CD14-positive monocyte (primary cell): ENCODE measurements around the gene OR6B1. TPM values are rescaled to one million over a fixed set of nuclear protein-coding genes. Genes with fewer than 3 reads are reported as not detected.

Experiments
- DNase-seq, 3 donors: peaks; one replicate each; pipeline ENCODE4 v3.0.0-alpha.2; 2011 to 2022
- H2AFZ ChIP-seq: 2 replicates; pipeline ENCODE4 v1.6.0; 2012; ENCODE audit warnings: mild to moderate bottlenecking, low read depth, low read length, inconsistent platforms; ENCODE audit not compliant: insufficient read depth, poor library complexity, severe bottlenecking
- H3K27ac ChIP-seq, 2 donors: 1 replicate in 1 of 2; 2 replicates in 1 of 2; pipeline ENCODE4 v1.5.1; 2012 to 2013; ENCODE audit warnings: low read length in 2 of 2, control low read depth in 1 of 2, inconsistent platforms in 1 of 2, low read depth in 1 of 2, mild to moderate bottlenecking in 1 of 2
- H3K27me3 ChIP-seq, 2 donors: one replicate each; pipeline versions ENCODE4 v1.6.0 to v1.6.1; 2011 to 2013; ENCODE audit warnings: low read length in 2 of 2; ENCODE audit not compliant: control insufficient read depth in 2 of 2, insufficient read depth in 2 of 2
- H3K36me3 ChIP-seq, 2 donors: replicated peaks in 1 of 2; 1 replicate in 1 of 2; 2 replicates in 1 of 2; pipeline versions ENCODE4 v1.5.1 to v1.6.1; 2012 to 2013; ENCODE audit warnings: low read length in 2 of 2, control low read depth in 1 of 2, inconsistent platforms in 1 of 2, mild to moderate bottlenecking in 1 of 2; ENCODE audit not compliant: insufficient read depth in 2 of 2, control insufficient read depth in 1 of 2
- H3K4me1 ChIP-seq, 2 donors: 1 replicate in 1 of 2; 2 replicates in 1 of 2; pipeline versions ENCODE4 v1.5.1 to v1.6.1; 2012 to 2013; ENCODE audit warnings: low read length in 2 of 2, control low read depth in 1 of 2, inconsistent platforms in 1 of 2, mild to moderate bottlenecking in 1 of 2, moderate library complexity in 1 of 2; ENCODE audit not compliant: insufficient read depth in 2 of 2, control insufficient read depth in 1 of 2
- H3K4me2 ChIP-seq: replicated peaks from 2 replicates; pipeline ENCODE3; 2012; ENCODE audit warnings: low read length, moderate library complexity, mild to moderate bottlenecking; ENCODE audit not compliant: poor library complexity, severe bottlenecking; ENCODE audit errors: extremely low read depth
- H3K4me3 ChIP-seq, 3 experiments: fragments of 200-600 bp in 1 of 3; sonication (generic) in 1 of 3; replicated peaks in 1 of 3; 1 replicate in 2 of 3; 2 replicates in 1 of 3; pipeline ENCODE4 v1.5.1; 2011 to 2013; ENCODE audit warnings: low read length in 3 of 3, mild to moderate bottlenecking in 3 of 3, control low read depth in 2 of 3, low read depth in 2 of 3, inconsistent platforms in 1 of 3, moderate library complexity in 1 of 3
- H3K79me2 ChIP-seq: 2 replicates; pipeline ENCODE4 v1.6.0; 2012; ENCODE audit warnings: mild to moderate bottlenecking, control low read depth, inconsistent platforms, low read length, moderate library complexity; ENCODE audit not compliant: insufficient read depth
- H3K9ac ChIP-seq: 2 replicates; pipeline ENCODE4 v1.6.0; 2017; ENCODE audit warnings: low read length, mild to moderate bottlenecking; ENCODE audit not compliant: insufficient read depth, poor library complexity, severe bottlenecking
- H3K9me3 ChIP-seq, 2 donors: replicated peaks in 1 of 2; 1 replicate in 1 of 2; 2 replicates in 1 of 2; pipeline versions ENCODE4 v1.5.1 to v1.6.1; 2012 to 2013; ENCODE audit warnings: low read length in 2 of 2, control low read depth in 1 of 2; ENCODE audit not compliant: control insufficient read depth in 1 of 2, insufficient read depth in 1 of 2
- H4K20me1 ChIP-seq: 2 replicates; pipeline ENCODE4 v1.6.0; 2012; ENCODE audit warnings: mild to moderate bottlenecking, low read length, control low read depth, moderate library complexity; ENCODE audit not compliant: insufficient read depth
- H3K27ac Mint-ChIP-seq, 7 donors: one replicate each; pipeline ENCODE4 v1.8.0; 2020; ENCODE audit warnings: mild to moderate bottlenecking in 7 of 7, mixed read lengths in 7 of 7, moderate library complexity in 6 of 7, inconsistent platforms in 2 of 7
- H3K27me3 Mint-ChIP-seq, 3 donors: one replicate each; pipeline ENCODE4 v1.8.0; 2021 to 2022; ENCODE audit warnings: low read depth in 3 of 3, mild to moderate bottlenecking in 3 of 3, mixed read lengths in 3 of 3, moderate library complexity in 3 of 3, inconsistent platforms in 1 of 3
- H3K36me3 Mint-ChIP-seq, 2 donors: one replicate each; pipeline ENCODE4 v1.8.0; 2020; ENCODE audit warnings: mixed read lengths in 2 of 2, inconsistent platforms in 1 of 2, mild to moderate bottlenecking in 1 of 2
- H3K4me1 Mint-ChIP-seq: one replicate; pipeline ENCODE4 v1.8.0; 2020; ENCODE audit warnings: mild to moderate bottlenecking, mixed read lengths
- H3K4me3 Mint-ChIP-seq, 2 donors: one replicate each; pipeline ENCODE4 v1.8.0; 2020; ENCODE audit warnings: mild to moderate bottlenecking in 2 of 2, mixed read lengths in 2 of 2, moderate library complexity in 1 of 2
- H3K9me3 Mint-ChIP-seq, 7 donors: one replicate each; pipeline ENCODE4 v1.8.0; 2020 to 2022; ENCODE audit warnings: mixed read lengths in 7 of 7, mild to moderate bottlenecking in 6 of 7, moderate library complexity in 6 of 7, inconsistent platforms in 2 of 7
- CTCF ChIP-seq: fragments of 200-600 bp; IDR thresholded peaks from one replicate; pipeline ENCODE4 v1.8.0; 2022; ENCODE audit warnings: antibody characterized with exemption, mild to moderate bottlenecking
- WGBS: methylation state at CpG from one replicate; pipeline ENCODE4 v1.1.5; 2013; ENCODE audit warnings: missing lambda C conversion rate; ENCODE audit not compliant: insufficient coverage; 5-methylcytosine and 5-hydroxymethylcytosine counted together
- intact Hi-C, 2 donors: fragments of 100-400 bp; cut with micrococcal nuclease; formaldehyde crosslinking; loops; one replicate each; pipeline versions ENCODE4 v1.15.0 to v1.15.1; 2023
- polyA plus RNA-seq, 3 donors: library from polyadenylated mRNA; depleted of rRNA in 1 of 3; unstranded in 2 of 3; stranded (reverse) in 1 of 3; fragments of 300-500 nt in 2 of 3; fragments of >200 nt in 1 of 3; fragmentation: Illumina TruSeq in 2 of 3; gene quantifications; 1 replicate in 2 of 3; 2 replicates in 1 of 3; pipeline ENCODE4 v1.2.3, GENCODE V29; 2012 to 2021

The OR6B1 gene
- polyA plus RNA-seq, 3 donors = not detected

- Histone ChIP-seq H4K20me1 (no peaks in the 10 kb centered on the region), H3K36me3 (no peaks in the 10 kb centered on the region), H3K4me1 (no peaks in the 10 kb centered on the region), H3K27ac (no peak overlapping the region), H3K79me2 (no peaks in the 10 kb centered on the region), H3K4me3 (no peak overlapping the region), H3K9ac (no peak overlapping the region), H3K9me3 (no peaks in the 10 kb centered on the region), H2AFZ (no peak overlapping the region), H3K27me3 (no peaks in the 10 kb centered on the region), H3K4me2 (no peak overlapping the region)
- H3K9me3 Mint-ChIP-seq = peaks cover 0 to 7% (median 2%) of the 10 kb centered on the region in 7 donors
- H3K4me3 Mint-ChIP-seq = no peak overlapping the region
- intact Hi-C loops = no loop called here
- H3K27ac Mint-ChIP-seq = no peak overlapping the region
- H3K27me3 Mint-ChIP-seq = peaks cover 0 to 4% (median 0%) of the 10 kb centered on the region in 3 donors
- 72% methylated on average over 2 of the region's 2 CpGs for WGBS
- no peak for DNase-seq
- no peaks in the 10 kb centered on the region for H3K36me3 Mint-ChIP-seq
- no peak for TF ChIP-seq CTCF
- no peaks in the 10 kb centered on the region for H3K4me1 Mint-ChIP-seq
Observed at GRCh38 chr7:144019457-144019856, 19.3 kb downstream of the OR6B1 start.

GRCh38 chr7:144020340-144020739 lies 20.2 kb downstream of the OR6B1 start:
- no peak for TF ChIP-seq CTCF
- Histone ChIP-seq H3K9ac (no peak overlapping the region), H3K27ac (no peak overlapping the region), H3K36me3 (no peaks in the 10 kb centered on the region), H4K20me1 (no peaks in the 10 kb centered on the region), H3K27me3 (no peaks in the 10 kb centered on the region), H2AFZ (no peak overlapping the region), H3K9me3 (no peaks in the 10 kb centered on the region), H3K4me1 (no peaks in the 10 kb centered on the region), H3K79me2 (no peaks in the 10 kb centered on the region), H3K4me3 (no peak overlapping the region), H3K4me2 (no peak overlapping the region)
- DNase-seq = no peak
- no CpG with 5 or more reads among the region's 3 CpGs for WGBS
- H3K4me1 Mint-ChIP-seq = no peaks in the 10 kb centered on the region
- no peak overlapping the region for H3K4me3 Mint-ChIP-seq
- H3K9me3 Mint-ChIP-seq = peaks cover 0 to 2% (median 0%) of the 10 kb centered on the region in 7 donors
- H3K36me3 Mint-ChIP-seq = no peaks in the 10 kb centered on the region
- H3K27me3 Mint-ChIP-seq = peaks cover 0 to 4% (median 0%) of the 10 kb centered on the region in 3 donors
- no peak overlapping the region for H3K27ac Mint-ChIP-seq
- intact Hi-C loops = no loop called here
